WI38 (cell line): ENCODE measurements around the gene HNRNPAB.

Experiments
- H3K4me3 ChIP-seq: 2 replicates; pipeline ENCODE4 v1.5.1; 2011; ENCODE audit warnings: low read depth, mild to moderate bottlenecking, control low read depth, low read length
- CTCF ChIP-seq: IDR thresholded peaks from 2 replicates; pipeline ENCODE4 v1.5.1; 2012; ENCODE audit warnings: low read depth, mild to moderate bottlenecking, control low read depth, low read length

The HNRNPAB gene

GRCh38 chr5:178230879-178231538 is 26.7 kb downstream of the HNRNPAB start:
- TF ChIP-seq CTCF, result no peak
- peak overlapping the region; percentile 85 for H3K4me3 ChIP-seq

- H3K4me3 ChIP-seq, result peak overlapping the region; percentile 85
- TF ChIP-seq CTCF, result no peak
These were observed 27.3 kb downstream of the HNRNPAB start for GRCh38 chr5:178231539-178232123.

- peak within 1 kb of the TSS; percentile 85 for H3K4me3 ChIP-seq
- no peak for TF ChIP-seq CTCF
These were observed 28.0 kb downstream of the HNRNPAB start, which contains the start of gene PHYKPL for GRCh38 chr5:178232124-178232919. TSS of gene PHYKPL (minus strand) at chr5:178232802. CDS start at chr5:178232550, 252 bp downstream.

GRCh38 chr5:178232920-178233429 is 28.6 kb downstream of the HNRNPAB start:
- H3K4me3 ChIP-seq, result peak overlapping the region; percentile 85

GRCh38 chr5:178234121-178234749 is 29.9 kb downstream of the HNRNPAB start:
- no peak for TF ChIP-seq CTCF
- H3K4me3 ChIP-seq, result no peak overlapping the region

More at GRCh38 chr5:178232920-178233429, 28.6 kb downstream of the HNRNPAB start:
- TF ChIP-seq CTCF, result no peak

- H3K4me3 ChIP-seq, result no peak overlapping the region
- TF ChIP-seq CTCF, result peak; percentile 61
These were observed 30.6 kb downstream of the HNRNPAB start for GRCh38 chr5:178234750-178235587.
